CD14-positive monocyte (primary cell): ENCODE results near the gene MOCOS. TPM values are rescaled to one million over a fixed set of nuclear protein-coding genes. Genes with fewer than 3 reads are reported as not detected.

Experiments used
- DNase-seq, 3 donors: peaks; one replicate each; pipeline ENCODE4 v3.0.0-alpha.2; 2011 to 2022
- H2AFZ ChIP-seq: 2 replicates; pipeline ENCODE4 v1.6.0; 2012; ENCODE audit warnings: mild to moderate bottlenecking, low read depth, low read length, inconsistent platforms; ENCODE audit not compliant: insufficient read depth, poor library complexity, severe bottlenecking
- H3K27ac ChIP-seq, 2 donors: 1 replicate in 1 of 2; 2 replicates in 1 of 2; pipeline ENCODE4 v1.5.1; 2012 to 2013; ENCODE audit warnings: low read length in 2 of 2, control low read depth in 1 of 2, inconsistent platforms in 1 of 2, low read depth in 1 of 2, mild to moderate bottlenecking in 1 of 2
- H3K27me3 ChIP-seq, 2 donors: one replicate each; pipeline versions ENCODE4 v1.6.0 to v1.6.1; 2011 to 2013; ENCODE audit warnings: low read length in 2 of 2; ENCODE audit not compliant: control insufficient read depth in 2 of 2, insufficient read depth in 2 of 2
- H3K36me3 ChIP-seq, 2 donors: replicated peaks in 1 of 2; 1 replicate in 1 of 2; 2 replicates in 1 of 2; pipeline versions ENCODE4 v1.5.1 to v1.6.1; 2012 to 2013; ENCODE audit warnings: low read length in 2 of 2, control low read depth in 1 of 2, inconsistent platforms in 1 of 2, mild to moderate bottlenecking in 1 of 2; ENCODE audit not compliant: insufficient read depth in 2 of 2, control insufficient read depth in 1 of 2
- H3K4me1 ChIP-seq, 2 donors: 1 replicate in 1 of 2; 2 replicates in 1 of 2; pipeline versions ENCODE4 v1.5.1 to v1.6.1; 2012 to 2013; ENCODE audit warnings: low read length in 2 of 2, control low read depth in 1 of 2, inconsistent platforms in 1 of 2, mild to moderate bottlenecking in 1 of 2, moderate library complexity in 1 of 2; ENCODE audit not compliant: insufficient read depth in 2 of 2, control insufficient read depth in 1 of 2
- H3K4me2 ChIP-seq: replicated peaks from 2 replicates; pipeline ENCODE3; 2012; ENCODE audit warnings: low read length, moderate library complexity, mild to moderate bottlenecking; ENCODE audit not compliant: poor library complexity, severe bottlenecking; ENCODE audit errors: extremely low read depth
- H3K4me3 ChIP-seq, 3 experiments: fragments of 200-600 bp in 1 of 3; sonication (generic) in 1 of 3; replicated peaks in 1 of 3; 1 replicate in 2 of 3; 2 replicates in 1 of 3; pipeline ENCODE4 v1.5.1; 2011 to 2013; ENCODE audit warnings: low read length in 3 of 3, mild to moderate bottlenecking in 3 of 3, control low read depth in 2 of 3, low read depth in 2 of 3, inconsistent platforms in 1 of 3, moderate library complexity in 1 of 3
- H3K79me2 ChIP-seq: 2 replicates; pipeline ENCODE4 v1.6.0; 2012; ENCODE audit warnings: mild to moderate bottlenecking, control low read depth, inconsistent platforms, low read length, moderate library complexity; ENCODE audit not compliant: insufficient read depth
- H3K9ac ChIP-seq: 2 replicates; pipeline ENCODE4 v1.6.0; 2017; ENCODE audit warnings: low read length, mild to moderate bottlenecking; ENCODE audit not compliant: insufficient read depth, poor library complexity, severe bottlenecking
- H3K9me3 ChIP-seq, 2 donors: replicated peaks in 1 of 2; 1 replicate in 1 of 2; 2 replicates in 1 of 2; pipeline versions ENCODE4 v1.5.1 to v1.6.1; 2012 to 2013; ENCODE audit warnings: low read length in 2 of 2, control low read depth in 1 of 2; ENCODE audit not compliant: control insufficient read depth in 1 of 2, insufficient read depth in 1 of 2
- H4K20me1 ChIP-seq: 2 replicates; pipeline ENCODE4 v1.6.0; 2012; ENCODE audit warnings: mild to moderate bottlenecking, low read length, control low read depth, moderate library complexity; ENCODE audit not compliant: insufficient read depth
- H3K27ac Mint-ChIP-seq, 7 donors: one replicate each; pipeline ENCODE4 v1.8.0; 2020; ENCODE audit warnings: mild to moderate bottlenecking in 7 of 7, mixed read lengths in 7 of 7, moderate library complexity in 6 of 7, inconsistent platforms in 2 of 7
- H3K27me3 Mint-ChIP-seq, 3 donors: one replicate each; pipeline ENCODE4 v1.8.0; 2021 to 2022; ENCODE audit warnings: low read depth in 3 of 3, mild to moderate bottlenecking in 3 of 3, mixed read lengths in 3 of 3, moderate library complexity in 3 of 3, inconsistent platforms in 1 of 3
- H3K36me3 Mint-ChIP-seq, 2 donors: one replicate each; pipeline ENCODE4 v1.8.0; 2020; ENCODE audit warnings: mixed read lengths in 2 of 2, inconsistent platforms in 1 of 2, mild to moderate bottlenecking in 1 of 2
- H3K4me1 Mint-ChIP-seq: one replicate; pipeline ENCODE4 v1.8.0; 2020; ENCODE audit warnings: mild to moderate bottlenecking, mixed read lengths
- H3K4me3 Mint-ChIP-seq, 2 donors: one replicate each; pipeline ENCODE4 v1.8.0; 2020; ENCODE audit warnings: mild to moderate bottlenecking in 2 of 2, mixed read lengths in 2 of 2, moderate library complexity in 1 of 2
- H3K9me3 Mint-ChIP-seq, 7 donors: one replicate each; pipeline ENCODE4 v1.8.0; 2020 to 2022; ENCODE audit warnings: mixed read lengths in 7 of 7, mild to moderate bottlenecking in 6 of 7, moderate library complexity in 6 of 7, inconsistent platforms in 2 of 7
- CTCF ChIP-seq: fragments of 200-600 bp; IDR thresholded peaks from one replicate; pipeline ENCODE4 v1.8.0; 2022; ENCODE audit warnings: antibody characterized with exemption, mild to moderate bottlenecking
- WGBS: methylation state at CpG from one replicate; pipeline ENCODE4 v1.1.5; 2013; ENCODE audit warnings: missing lambda C conversion rate; ENCODE audit not compliant: insufficient coverage; 5-methylcytosine and 5-hydroxymethylcytosine counted together
- intact Hi-C, 2 donors: fragments of 100-400 bp; cut with micrococcal nuclease; formaldehyde crosslinking; loops; one replicate each; pipeline versions ENCODE4 v1.15.0 to v1.15.1; 2023
- polyA plus RNA-seq, 3 donors: library from polyadenylated mRNA; depleted of rRNA in 1 of 3; unstranded in 2 of 3; stranded (reverse) in 1 of 3; fragments of 300-500 nt in 2 of 3; fragments of >200 nt in 1 of 3; fragmentation: Illumina TruSeq in 2 of 3; gene quantifications; 1 replicate in 2 of 3; 2 replicates in 1 of 3; pipeline ENCODE4 v1.2.3, GENCODE V29; 2012 to 2021

MOCOS gene
- polyA plus RNA-seq, 3 donors, result 0.03 to 0.05 TPM; not detected in 1

GRCh38 chr18:36211612-36212065 lies 24.3 kb downstream of the MOCOS start:
- intact Hi-C loops, result no loop called here
- no peaks in the 10 kb centered on the region for H3K79me2 ChIP-seq
- 89% methylated on average over 6 of the region's 6 CpGs for WGBS
- H3K27ac Mint-ChIP-seq, result no peak overlapping the region
- peaks cover 0 to 6% (median 3%) of the 10 kb centered on the region in 3 donors for H3K27me3 Mint-ChIP-seq
- no peak for TF ChIP-seq CTCF
- no peak overlapping the region for H3K27ac ChIP-seq
- H3K4me1 ChIP-seq, result no peaks in the 10 kb centered on the region
- H3K9me3 ChIP-seq, result no peaks in the 10 kb centered on the region
- DNase-seq, result no peak
- no peaks in the 10 kb centered on the region for H3K36me3 ChIP-seq
- peaks cover 0 to 7% (median 0%) of the 10 kb centered on the region in 7 donors for H3K9me3 Mint-ChIP-seq
- H3K4me1 Mint-ChIP-seq, result no peaks in the 10 kb centered on the region
- no peaks in the 10 kb centered on the region for H3K27me3 ChIP-seq
- no peak overlapping the region for H3K4me3 Mint-ChIP-seq
- H3K9ac ChIP-seq, result no peak overlapping the region
- no peak overlapping the region for H3K4me3 ChIP-seq
- no peak overlapping the region for H3K4me2 ChIP-seq
- H4K20me1 ChIP-seq, result no peaks in the 10 kb centered on the region
- no peak overlapping the region for H2AFZ ChIP-seq
- no peaks in the 10 kb centered on the region for H3K36me3 Mint-ChIP-seq

- Histone ChIP-seq H2AFZ (no peak overlapping the region), H3K4me2 (no peak overlapping the region), H3K36me3 (no peaks in the 10 kb centered on the region), H3K27me3 (no peaks in the 10 kb centered on the region), H3K4me3 (no peak overlapping the region), H4K20me1 (no peaks in the 10 kb centered on the region), H3K9ac (no peak overlapping the region), H3K79me2 (no peaks in the 10 kb centered on the region), H3K27ac (no peak overlapping the region), H3K4me1 (no peaks in the 10 kb centered on the region), H3K9me3 (no peaks in the 10 kb centered on the region)
- intact Hi-C loops, result no loop called here
- H3K4me3 Mint-ChIP-seq, result no peak overlapping the region
- H3K9me3 Mint-ChIP-seq, result peaks cover 0 to 7% (median 0%) of the 10 kb centered on the region in 7 donors
- H3K27ac Mint-ChIP-seq, result no peak overlapping the region
- WGBS, result 92% methylated on average over 9 of the region's 13 CpGs
- H3K36me3 Mint-ChIP-seq, result no peaks in the 10 kb centered on the region
- H3K27me3 Mint-ChIP-seq, result peaks cover 0 to 6% (median 3%) of the 10 kb centered on the region in 3 donors
- DNase-seq, result no peak
- TF ChIP-seq CTCF, result no peak
- H3K4me1 Mint-ChIP-seq, result no peaks in the 10 kb centered on the region
Observed at GRCh38 chr18:36212301-36213171, 25.2 kb downstream of the MOCOS start.
